Measurements from ENCODE around the gene NALCN. TPM values are rescaled to one million over a fixed set of nuclear protein-coding genes. Genes with fewer than 3 reads are reported as not detected.

NALCN gene
- total and polyA plus RNA-seq, 2 experiments from 2014 or later = 0.33 to 0.57 TPM

DNA sequence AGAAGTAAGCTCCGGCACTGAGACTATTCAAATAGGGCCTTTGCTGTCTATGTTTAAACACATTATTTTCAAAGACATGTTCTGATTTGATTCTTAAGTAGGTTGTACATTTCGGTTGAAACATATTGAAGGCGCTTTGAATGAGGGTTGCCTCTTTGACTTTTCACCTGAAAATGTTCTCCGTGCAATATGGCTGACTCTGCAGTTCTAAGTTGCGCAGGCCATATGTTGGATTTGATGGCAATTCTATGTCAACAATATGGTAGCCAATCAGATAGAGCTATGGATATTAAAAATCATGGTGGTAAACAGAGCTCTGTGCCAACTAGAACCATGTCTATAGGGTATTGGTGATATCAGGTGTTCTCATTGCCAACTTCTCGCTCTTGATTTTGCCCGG is 307.3 kb downstream of the NALCN start:
- no peaks in the 10 kb centered on the region for H4K20me1 ChIP-seq (ENCODE audit: insufficient read depth, poor library complexity, severe bottlenecking)
- no peak for DNase-seq (ENCODE audit: low spot score)
- H3K9me3 ChIP-seq (ENCODE audit: low read depth) = no peaks in the 10 kb centered on the region
- H3K79me2 ChIP-seq = no peaks in the 10 kb centered on the region
- no peak overlapping the region for H2AFZ ChIP-seq
- H3K4me2 ChIP-seq = no peak overlapping the region
- H3K36me3 ChIP-seq (replicated peaks; ENCODE audit: insufficient read depth, low read depth) = no peaks in the 10 kb centered on the region
- H3K4me1 ChIP-seq (ENCODE audit: insufficient read depth) = no peaks in the 10 kb centered on the region
- H3K27ac ChIP-seq = no peak overlapping the region
- no peak for TF ChIP-seq EZH2 (IDR thresholded peaks at IDR 0.05; ENCODE audit: borderline replicate concordance)
- TF ChIP-seq EZH2phosphoT487 (IDR thresholded peaks at IDR 0.05; ENCODE audit: low read depth, severe bottlenecking, unreplicated experiment) = no peak
- TF ChIP-seq, protein P1, sequence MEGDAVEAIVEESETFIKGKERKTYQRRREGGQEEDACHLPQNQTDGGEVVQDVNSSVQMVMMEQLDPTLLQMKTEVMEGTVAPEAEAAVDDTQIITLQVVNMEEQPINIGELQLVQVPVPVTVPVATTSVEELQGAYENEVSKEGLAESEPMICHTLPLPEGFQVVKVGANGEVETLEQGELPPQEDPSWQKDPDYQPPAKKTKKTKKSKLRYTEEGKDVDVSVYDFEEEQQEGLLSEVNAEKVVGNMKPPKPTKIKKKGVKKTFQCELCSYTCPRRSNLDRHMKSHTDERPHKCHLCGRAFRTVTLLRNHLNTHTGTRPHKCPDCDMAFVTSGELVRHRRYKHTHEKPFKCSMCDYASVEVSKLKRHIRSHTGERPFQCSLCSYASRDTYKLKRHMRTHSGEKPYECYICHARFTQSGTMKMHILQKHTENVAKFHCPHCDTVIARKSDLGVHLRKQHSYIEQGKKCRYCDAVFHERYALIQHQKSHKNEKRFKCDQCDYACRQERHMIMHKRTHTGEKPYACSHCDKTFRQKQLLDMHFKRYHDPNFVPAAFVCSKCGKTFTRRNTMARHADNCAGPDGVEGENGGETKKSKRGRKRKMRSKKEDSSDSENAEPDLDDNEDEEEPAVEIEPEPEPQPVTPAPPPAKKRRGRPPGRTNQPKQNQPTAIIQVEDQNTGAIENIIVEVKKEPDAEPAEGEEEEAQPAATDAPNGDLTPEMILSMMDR (IDR thresholded peaks at IDR 0.05; ENCODE audit: poor library complexity) = no peak
- no peaks in the 10 kb centered on the region for H3K9me2 ChIP-seq (replicated peaks; ENCODE audit: insufficient read depth)
- no peaks in the 10 kb centered on the region for H3K27me3 ChIP-seq
- WGBS (ENCODE audit: low lambda C conversion rate, missing lambda C conversion rate) = 95% methylated on average over 7 of the region's 7 CpGs
- H3K4me3 ChIP-seq = no peak overlapping the region

DNA sequence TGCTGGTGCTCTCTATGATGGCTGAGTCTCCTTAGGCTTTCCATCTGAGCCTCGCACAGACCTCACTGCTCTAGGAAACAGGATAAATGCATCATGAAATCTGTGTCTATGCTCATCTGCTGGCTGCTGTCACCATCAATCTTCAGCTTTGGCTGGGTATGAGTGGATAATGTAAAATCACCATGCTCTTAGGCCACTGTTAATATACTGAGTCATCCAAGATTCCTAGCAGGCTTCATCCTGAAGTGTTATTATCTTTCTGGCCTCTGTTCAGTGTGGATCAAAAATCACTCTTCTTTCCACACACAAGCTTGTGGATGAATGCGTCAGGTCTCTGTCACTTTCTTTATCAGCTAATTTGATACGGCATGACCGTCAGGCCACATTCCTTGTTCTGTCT is 317.4 kb downstream of the NALCN start:
- Histone ChIP-seq H3K27ac (no peak overlapping the region), H4K20me1 (ENCODE audit: insufficient read depth, poor library complexity, severe bottlenecking) (no peaks in the 10 kb centered on the region), H3K4me3 (no peak overlapping the region), H3K9me3 (ENCODE audit: low read depth) (no peaks in the 10 kb centered on the region), H3K9me2 (replicated peaks; ENCODE audit: insufficient read depth) (no peaks in the 10 kb centered on the region), H2AFZ (no peak overlapping the region), H3K4me1 (ENCODE audit: insufficient read depth) (no peaks in the 10 kb centered on the region), H3K79me2 (no peaks in the 10 kb centered on the region), H3K4me2 (no peak overlapping the region), H3K36me3 (replicated peaks; ENCODE audit: insufficient read depth, low read depth) (peaks cover 6% of the 10 kb centered on the region), H3K27me3 (peaks cover 2% of the 10 kb centered on the region)
- WGBS (ENCODE audit: low lambda C conversion rate, missing lambda C conversion rate) = 84% methylated on average over 4 of the region's 4 CpGs
- TF ChIP-seq EZH2 (IDR thresholded peaks at IDR 0.05; ENCODE audit: borderline replicate concordance) = no peak
- TF ChIP-seq, protein P1 (IDR thresholded peaks at IDR 0.05; ENCODE audit: poor library complexity) = no peak
- TF ChIP-seq EZH2phosphoT487 (IDR thresholded peaks at IDR 0.05; ENCODE audit: low read depth, severe bottlenecking, unreplicated experiment) = no peak
- no peak for DNase-seq (ENCODE audit: low spot score)

DNA sequence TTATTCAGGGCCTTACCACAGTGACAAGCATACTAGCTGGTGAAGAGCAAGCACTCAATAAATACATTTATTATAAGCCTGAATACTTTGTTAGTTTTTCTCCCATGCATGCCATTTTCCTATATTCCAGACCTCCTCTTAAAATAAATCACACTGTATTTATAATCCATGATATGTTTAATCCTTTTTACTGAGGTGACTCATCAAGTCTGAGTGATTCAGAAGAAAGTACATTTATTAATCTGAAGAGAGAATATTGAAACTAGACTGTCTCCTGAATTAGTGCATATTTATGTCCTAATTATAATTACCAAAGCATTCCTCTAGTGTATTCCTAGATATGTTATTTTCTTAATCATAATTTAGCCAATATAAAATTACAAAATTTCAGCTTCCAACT is 323.3 kb downstream of the NALCN start:
- Histone ChIP-seq H3K79me2 (no peaks in the 10 kb centered on the region), H3K4me3 (no peak overlapping the region), H3K27ac (no peak overlapping the region), H3K27me3 (no peaks in the 10 kb centered on the region), H4K20me1 (ENCODE audit: insufficient read depth, poor library complexity, severe bottlenecking) (no peaks in the 10 kb centered on the region), H3K4me1 (ENCODE audit: insufficient read depth) (no peaks in the 10 kb centered on the region), H3K4me2 (no peak overlapping the region), H2AFZ (no peak overlapping the region), H3K9me2 (replicated peaks; ENCODE audit: insufficient read depth) (no peaks in the 10 kb centered on the region), H3K9me3 (ENCODE audit: low read depth) (no peaks in the 10 kb centered on the region), H3K36me3 (replicated peaks; ENCODE audit: insufficient read depth, low read depth) (peaks cover 6% of the 10 kb centered on the region)
- TF ChIP-seq, protein P1 (IDR thresholded peaks at IDR 0.05; ENCODE audit: poor library complexity) = no peak
- TF ChIP-seq EZH2 (IDR thresholded peaks at IDR 0.05; ENCODE audit: borderline replicate concordance) = no peak
- no peak for TF ChIP-seq EZH2phosphoT487 (IDR thresholded peaks at IDR 0.05; ENCODE audit: low read depth, severe bottlenecking, unreplicated experiment)
- no peak for DNase-seq (ENCODE audit: low spot score)

DNA sequence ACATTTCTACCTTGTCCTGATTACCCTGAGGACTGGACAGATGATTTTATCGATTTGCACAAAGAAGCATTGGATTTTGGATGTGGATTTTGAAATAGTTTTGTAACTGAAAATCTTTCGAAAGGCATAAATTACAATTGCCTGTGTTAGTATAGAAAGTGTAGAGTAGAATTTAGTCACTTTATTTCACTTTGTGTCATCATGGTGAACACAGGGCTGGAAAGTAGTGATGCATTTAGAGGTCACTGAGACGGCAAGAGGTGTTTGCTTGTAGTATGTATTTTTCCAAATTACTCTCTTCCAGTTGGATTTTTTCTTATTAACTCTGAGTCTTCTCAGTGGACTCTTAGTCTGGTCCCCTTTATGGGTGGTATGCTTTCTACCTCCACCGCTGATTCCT is 326.0 kb downstream of the NALCN start:
- Histone ChIP-seq H3K4me2 (no peak overlapping the region), H3K27ac (no peak overlapping the region), H3K4me3 (no peak overlapping the region), H3K27me3 (no peaks in the 10 kb centered on the region), H3K79me2 (no peaks in the 10 kb centered on the region), H3K4me1 (ENCODE audit: insufficient read depth) (no peaks in the 10 kb centered on the region), H4K20me1 (ENCODE audit: insufficient read depth, poor library complexity, severe bottlenecking) (no peaks in the 10 kb centered on the region), H3K9me2 (replicated peaks; ENCODE audit: insufficient read depth) (no peaks in the 10 kb centered on the region), H3K9me3 (ENCODE audit: low read depth) (no peaks in the 10 kb centered on the region), H3K36me3 (replicated peaks; ENCODE audit: insufficient read depth, low read depth) (no peaks in the 10 kb centered on the region), H2AFZ (no peak overlapping the region)
- no peak for TF ChIP-seq EZH2phosphoT487 (IDR thresholded peaks at IDR 0.05; ENCODE audit: low read depth, severe bottlenecking, unreplicated experiment)
- DNase-seq (ENCODE audit: low spot score) = no peak
- 91% methylated on average over 4 of the region's 4 CpGs for WGBS (ENCODE audit: low lambda C conversion rate, missing lambda C conversion rate)

All from hepatocyte (in vitro differentiated cells).